Stimulated activated CD4-positive, alpha-beta T cell treated with anti-CD3 and anti-CD28 coated beads, TNF-alpha, amount 100 ng/mL, for 1 hour (primary cell): Measurements from ENCODE around the gene KHSRP.
A peak's percentile ranks its signal among the peaks of the same experiment; 100 is the strongest.
"Not testable (repeated sequence)": the region's sequence is repeated elsewhere in the genome, so short reads cannot be mapped to it uniquely, and the experiment has no call there.

Source experiments
- DNase-seq, 3 donors: peaks; one replicate each; pipeline ENCODE4 v3.0.0-alpha.2; 2020; ENCODE audit warnings: low read depth in 3 of 3, low spot score in 1 of 3

The KHSRP gene

DNA sequence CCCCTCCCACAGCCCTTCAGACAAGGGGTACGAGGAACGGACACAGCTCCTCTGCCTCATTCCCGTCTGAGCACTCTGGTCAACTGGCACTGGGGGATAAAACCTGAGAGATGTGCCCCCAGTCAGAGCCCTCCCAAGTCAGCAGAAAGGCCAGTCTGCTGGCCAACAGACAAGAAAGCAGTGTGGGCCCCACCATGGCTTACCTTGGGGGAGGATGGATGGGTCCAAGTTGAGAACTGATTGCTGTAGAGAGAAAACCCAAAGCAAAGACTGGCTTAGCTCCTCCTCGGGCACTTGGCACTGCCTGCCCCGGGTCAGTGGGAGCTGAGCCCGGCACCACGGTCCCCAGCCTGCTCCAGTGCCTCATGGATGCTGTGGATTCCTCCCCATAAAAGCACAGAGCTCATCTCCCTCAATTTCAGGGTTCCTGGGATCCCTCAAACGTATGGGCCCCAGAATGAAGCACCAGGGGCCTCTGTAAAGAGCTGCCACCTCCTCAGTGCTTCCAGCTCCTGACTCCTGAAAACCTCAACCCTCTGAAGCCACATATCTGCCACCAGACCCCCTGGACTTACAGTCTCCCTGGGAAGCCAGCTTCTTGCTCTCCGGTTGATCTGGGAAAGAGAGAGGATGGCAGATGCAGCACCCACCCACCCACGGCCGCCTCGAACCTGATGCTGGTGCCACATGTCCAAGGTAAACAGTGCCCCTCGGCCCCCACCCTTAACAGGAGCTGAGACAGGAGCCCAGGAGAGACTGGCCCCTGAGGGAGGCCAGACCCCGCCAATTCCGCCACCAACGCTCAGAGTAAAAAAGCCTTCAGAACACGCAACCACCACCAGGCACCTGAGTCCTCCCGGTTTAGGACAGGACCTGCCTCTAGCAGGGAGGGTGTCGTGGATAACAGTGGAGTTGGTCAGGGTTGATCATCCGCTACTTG is 3.3 kb downstream of the KHSRP start:
- DNase-seq = no peak

DNA sequence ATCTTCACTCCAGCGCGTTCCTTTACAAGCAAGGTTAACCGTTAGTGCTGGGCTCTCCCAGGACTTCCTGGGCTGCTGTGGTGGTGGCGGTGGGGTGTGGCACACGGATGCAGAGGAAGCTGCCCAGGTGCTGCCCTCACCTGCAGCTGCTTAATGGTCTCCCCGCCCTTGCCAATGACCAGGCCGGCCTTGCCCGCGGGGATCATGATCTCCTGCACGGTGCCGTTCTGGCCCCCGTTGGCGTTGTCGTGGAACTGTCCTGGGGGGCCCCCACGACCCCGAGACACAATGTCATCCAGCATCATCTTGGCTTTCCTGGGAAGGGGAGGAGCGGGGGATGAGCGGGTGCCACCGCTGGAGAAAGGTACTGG is 6.1 kb downstream of the KHSRP start:
- no peak for DNase-seq

DNA sequence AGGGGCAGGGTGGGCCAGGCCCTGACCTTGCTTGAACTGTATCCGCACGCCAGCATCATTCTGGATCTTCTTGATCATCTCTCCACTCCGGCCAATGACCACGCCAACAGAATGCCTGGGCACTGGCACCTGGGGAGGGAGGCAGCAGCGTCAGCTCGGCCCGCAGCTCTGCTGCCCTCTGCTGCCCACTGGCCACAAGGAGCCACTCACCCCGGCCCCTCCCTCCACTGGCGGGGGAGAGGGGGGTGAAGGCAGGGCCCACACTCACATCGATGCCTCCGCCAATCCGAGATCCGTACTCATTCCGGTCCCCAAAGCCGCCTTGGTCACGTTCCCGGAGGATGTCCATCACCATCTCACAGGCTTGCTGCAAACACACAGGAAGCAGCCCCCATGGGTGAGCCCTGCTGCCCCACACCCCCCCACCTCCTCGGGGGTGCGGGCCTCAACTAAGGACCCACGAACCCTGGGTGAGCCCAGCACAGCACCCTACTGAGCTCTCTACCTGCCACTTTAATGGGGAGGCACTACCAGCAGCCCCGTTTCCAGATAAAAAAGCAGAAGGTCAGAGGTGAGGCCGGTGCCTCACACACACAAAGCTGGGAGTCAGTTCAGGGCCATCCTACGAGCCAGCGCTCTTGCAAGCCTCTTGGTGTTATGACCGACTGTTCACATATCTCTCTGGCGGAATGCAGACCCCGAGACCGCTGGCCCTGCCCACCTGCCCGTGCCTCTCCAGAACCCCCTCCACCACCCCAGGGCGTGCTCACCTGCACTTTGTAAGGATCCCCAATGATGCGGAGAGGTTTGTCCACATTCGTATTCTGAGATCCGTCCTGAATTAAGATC is 6.7 kb downstream of the KHSRP start:
- no peak for DNase-seq

DNA sequence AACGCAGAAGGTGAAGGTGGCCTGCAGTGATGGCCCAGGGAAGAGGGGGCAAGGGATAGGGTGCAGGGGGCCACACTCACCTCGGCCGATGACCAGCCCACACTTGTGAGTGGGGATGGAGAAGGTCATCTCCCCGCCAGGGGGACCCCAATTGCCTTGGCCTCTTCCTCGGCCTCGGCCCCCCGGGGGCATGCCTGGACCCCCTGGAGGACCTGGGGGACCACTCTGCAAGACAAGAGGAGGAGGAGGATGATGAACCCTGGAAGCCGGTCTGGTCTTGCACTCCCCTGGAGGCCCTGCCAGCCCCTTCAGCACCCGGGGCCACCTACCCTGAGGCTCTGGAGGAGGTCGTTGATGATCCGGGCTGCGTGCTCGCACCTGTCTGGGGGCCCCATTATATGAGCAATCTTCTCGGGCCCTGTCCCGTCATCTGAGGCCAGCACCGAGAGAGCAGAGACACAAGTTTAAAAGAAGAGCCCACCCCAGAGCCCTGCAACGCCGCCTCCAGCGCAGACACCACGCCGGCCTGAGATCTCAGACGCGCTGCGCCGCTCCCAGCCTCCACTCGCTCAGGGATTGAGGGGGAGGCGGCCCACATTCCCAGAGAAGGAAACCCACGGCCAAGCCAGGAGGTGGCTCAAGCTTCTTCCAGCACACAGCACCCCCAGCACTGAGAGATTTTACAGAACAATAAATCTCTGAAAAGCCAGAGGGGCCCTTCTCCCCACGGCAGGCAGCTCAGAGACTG is 7.8 kb downstream of the KHSRP start:
- no peak for DNase-seq

DNA sequence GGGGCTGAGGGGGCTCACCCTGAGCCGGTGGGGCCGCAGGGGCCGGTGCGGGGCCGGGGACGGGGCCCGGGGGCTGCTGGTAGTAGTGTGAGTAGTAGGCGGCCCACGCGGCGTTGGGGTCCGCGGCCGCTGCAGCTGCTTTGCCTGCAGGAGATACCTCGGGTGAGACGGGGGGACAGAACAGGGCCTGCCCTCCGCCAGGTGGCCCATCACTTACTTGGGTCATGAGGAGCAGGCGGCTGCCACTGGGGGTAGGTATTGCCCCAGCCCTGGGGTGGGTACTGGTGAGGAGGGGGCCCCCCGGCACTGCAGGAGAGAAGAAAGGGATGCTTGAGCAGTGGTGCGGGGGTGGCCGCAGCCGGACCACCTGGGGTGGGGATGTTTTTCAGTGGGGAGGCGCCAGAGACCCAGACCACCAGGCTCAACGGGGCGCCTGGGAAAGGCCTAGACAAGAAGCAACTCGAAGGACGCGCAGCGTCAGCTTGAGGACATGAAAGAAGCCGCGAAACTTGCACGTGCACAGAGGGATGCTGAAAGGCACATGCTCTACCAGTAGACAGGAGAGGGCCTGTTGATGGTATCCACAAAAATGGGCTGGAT is 8.9 kb downstream of the KHSRP start:
- DNase-seq = no peak

DNA sequence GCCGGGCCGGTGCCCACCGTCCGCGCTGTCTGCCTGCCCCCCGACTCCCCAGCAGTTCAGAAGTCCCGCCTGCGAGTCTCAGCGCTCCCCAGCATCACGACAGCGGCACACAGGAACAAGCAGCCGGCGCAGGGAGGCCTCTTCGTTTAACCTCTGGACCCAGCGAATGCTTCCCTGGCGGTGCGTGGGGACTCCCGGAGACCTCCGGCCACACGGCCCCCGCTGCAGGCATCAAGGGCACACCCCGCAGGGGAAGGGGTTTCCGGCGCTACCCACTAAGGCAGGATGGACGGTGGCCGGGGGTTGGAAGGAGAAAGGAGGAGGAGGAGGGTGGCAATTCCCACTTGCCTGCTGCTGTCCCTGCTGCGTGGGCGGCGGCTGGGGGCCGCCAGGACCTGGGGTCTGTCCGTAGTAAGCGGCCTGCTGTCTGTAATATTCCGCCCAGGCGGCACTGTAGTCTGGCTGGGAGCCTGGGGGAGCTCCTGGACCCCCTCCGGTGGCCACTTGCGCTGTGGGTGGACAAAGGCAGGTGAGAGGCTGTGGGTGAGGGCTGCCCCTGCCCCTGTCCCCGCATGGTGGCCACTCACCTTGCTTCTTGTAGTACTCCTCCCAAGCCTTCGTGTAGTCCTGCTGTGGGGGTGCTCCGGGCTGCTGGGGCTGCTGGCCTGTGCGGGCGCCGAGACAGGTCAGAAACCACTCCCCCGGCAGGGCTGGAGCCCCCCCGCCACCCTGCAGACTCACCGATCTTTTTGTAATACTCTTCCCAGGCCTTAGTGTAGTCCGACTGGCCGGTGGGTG is 9.6 kb downstream of the KHSRP start:
- no peak for DNase-seq

DNA sequence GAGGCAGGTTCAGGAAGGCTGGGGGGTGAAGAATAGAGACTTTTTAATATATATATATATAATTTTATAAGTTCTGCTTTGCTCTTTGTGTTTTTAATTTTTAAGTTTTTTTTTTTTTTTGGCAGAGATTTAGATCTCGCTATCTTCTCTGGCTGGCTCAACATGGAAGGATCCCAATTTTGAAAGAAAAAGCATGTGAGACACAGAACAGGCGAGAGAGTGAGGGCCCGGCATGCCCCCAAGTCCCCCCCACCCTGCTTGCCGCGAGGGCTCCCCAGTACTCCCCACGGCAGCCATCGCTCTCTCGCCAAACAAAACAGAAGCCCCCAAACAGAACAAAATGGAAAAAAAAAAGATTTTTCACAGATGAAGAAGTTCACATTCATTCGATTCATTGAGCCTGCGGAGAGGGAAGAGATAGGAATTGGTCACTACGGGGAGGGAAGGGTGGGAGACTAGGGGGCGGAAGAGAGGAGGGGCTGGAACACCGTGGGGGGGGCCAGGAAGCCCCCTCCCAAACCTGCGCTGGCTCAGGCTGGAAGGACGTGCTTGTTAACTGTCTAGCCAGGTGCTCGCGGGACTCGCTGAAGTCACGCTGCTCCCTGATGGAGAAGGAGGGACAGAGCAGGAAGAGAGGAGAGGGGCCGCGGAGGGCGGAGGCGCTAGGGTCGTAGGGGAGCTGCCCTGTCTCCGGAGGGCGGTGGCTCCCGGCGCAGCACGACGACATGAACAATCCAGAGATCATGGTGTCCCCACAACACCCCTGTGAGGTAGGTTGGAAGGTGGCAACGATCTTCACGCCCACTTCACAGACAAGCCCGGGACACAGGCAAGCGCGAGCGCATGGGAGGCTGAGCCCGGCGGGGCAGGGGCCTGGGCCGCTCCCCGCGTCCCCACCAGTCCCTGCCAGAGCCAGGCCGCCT is 10.6 kb downstream of the KHSRP start:
- DNase-seq = no peak

DNA sequence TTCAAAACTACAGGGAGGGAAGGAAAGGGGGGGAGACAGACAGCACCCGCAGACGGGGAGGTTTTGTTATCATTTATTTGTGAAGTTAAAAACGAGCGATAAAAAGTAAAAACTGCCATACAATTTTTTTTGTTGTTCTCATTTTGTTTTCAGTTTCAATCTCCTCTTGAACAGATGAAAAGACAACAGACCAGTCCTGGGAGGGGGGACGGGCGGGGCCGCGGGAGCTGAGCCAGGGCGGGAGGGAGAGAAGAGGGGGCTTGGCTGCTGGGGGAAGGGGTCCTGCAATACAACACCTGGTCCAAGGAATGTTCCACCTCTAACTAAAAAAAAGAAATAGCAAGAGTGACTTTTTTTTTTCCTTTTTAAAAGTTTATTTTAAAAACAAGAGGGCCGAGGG is 11.3 kb downstream of the KHSRP start:
- no peak for DNase-seq

DNA sequence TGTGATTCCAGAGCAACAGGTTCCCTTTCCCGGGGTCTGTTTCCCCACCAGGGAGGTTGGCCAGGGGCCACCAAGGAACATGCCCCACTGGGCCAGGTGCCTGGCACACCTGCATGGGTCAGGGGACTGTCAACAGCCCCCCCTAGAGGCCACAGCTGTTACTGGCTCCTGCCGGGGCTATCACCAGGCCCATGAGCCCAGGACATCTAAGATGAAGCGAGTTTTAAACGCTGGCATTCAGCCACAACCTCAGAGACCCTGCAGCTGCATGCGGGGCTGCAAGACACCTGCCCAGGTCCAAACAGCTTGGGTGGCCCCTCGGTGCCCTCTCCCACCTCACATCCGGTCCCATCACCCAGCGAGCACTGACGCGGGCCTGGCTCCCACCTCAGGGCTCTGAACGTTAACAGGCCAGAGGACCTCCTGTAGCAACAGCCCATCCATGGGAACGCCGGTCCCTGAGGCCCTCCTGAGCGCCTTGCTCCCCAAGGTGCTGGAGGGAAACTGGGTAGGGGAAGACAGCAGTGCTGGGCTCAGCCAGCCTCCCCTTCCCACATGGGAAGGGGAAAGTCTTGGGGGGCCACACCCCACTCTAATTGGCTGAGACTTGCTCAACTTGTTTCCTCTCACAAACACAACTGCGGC is 12.0 kb downstream of the KHSRP start:
- DNase-seq = peak in 1 of 3 donors; percentile 27

DNA sequence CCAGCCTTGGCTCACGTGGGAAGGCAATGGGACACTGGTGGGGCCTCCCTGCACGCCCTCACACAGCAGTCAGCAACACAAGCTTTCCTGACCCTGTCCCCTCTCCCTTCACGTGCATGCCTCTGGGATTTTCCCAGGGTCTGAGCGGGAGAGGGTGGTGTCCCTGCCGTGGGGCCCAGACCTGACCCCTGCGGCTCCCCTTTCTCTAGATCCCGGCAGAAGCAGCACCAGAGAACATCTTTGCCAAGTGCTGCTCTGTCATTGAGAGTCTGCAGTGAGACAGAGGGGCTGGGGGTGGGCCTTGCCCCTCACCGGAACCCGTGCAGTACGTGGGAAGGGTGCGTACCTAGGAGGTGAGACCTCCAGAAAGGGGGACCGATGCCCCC is 12.6 kb downstream of the KHSRP start:
- no peak for DNase-seq

DNA sequence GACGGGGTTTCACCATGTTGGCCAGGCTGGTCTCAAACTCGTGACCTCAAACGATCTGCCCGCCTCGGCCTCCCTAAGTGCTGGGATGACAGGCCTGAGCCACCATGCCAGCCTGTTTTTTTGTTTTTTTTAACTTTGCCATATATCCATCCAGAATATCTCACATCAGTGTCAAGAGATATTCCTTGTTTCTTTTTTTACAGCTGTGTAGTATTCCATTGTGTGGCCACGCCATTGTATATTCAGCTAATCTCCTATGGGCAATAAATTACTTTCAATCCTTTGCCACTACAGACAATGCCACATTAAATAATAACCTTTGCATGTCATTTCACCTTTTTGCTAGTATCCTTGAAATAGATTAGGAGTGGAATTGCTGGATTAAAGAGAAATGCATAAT is 15.3 kb downstream of the KHSRP start:
- no peak for DNase-seq

DNA sequence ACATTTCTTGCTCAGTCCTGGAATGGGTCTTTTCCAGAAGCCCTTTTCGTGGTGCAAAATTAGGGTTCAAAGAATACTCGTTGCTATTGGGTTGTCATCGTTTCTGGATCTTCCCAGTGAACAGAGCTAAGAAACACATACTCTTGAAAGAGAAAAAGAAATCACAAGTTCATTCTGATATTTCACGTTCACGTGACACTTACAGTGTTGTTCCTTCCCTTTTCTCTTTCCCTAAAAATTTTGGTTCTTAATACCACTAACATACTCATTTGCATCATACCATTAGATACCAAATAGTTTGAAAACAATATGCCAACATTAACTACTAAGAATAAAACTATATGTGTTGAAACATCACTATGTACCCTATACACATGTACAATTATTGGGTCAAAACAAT is 18.2 kb downstream of the KHSRP start:
- DNase-seq = no peak

DNA sequence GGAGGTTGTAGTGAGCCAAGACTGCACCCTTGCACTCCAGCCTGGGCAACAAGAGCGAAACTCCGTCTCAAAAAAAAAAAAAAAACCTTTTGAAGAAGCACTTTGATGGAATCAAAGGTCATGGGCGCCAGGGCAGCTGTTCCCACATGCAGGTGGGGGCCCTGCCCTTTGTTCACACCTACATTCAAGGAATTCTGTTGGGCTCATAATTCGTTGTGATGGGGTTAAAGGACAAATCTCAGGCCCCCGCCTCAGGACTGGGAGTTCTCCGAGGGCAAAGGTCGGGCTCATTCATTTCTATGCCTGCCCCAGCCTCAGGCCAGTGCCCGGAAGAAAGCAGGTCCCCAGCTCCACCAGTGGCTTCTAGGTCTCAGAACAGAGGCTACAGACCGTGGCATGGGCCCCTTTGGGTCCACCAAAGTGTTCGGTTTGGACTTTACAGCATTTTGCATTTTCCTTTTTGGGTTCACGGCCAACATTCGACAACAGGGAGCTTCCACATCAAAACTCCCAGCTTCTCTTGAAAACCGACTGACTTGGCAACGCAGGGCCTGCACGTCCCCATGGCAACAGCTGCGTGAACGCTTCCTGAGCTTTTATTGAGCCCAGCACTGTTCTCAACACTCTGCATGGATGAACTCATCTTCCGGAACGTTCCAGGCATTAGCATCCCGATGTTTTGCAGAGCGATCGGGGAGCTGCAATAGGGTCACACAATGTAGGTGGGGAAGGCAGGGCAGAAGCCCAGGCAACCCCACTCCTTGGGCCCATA is 21.6 kb downstream of the KHSRP start:
- no peak for DNase-seq

DNA sequence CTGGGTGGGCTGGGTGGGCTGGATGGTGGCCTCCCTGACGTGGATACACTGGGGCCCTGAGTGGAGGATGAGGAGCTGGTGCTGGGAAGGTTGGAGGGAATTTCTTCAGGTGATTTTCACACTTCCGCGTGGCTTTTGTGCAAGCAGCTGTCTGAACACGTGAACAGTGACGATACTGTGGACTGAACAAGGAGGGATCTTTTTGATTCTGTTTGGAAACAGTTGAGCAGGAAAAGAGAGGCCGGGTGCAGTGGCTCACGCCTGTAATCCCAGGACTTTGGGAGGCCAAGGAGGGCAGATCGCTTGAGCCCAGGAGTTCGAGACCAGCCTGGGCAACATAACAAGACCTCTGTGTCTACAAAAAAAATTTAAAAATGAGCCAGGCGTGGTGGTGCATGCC is 22.6 kb downstream of the KHSRP start:
- DNase-seq = no peak

DNA sequence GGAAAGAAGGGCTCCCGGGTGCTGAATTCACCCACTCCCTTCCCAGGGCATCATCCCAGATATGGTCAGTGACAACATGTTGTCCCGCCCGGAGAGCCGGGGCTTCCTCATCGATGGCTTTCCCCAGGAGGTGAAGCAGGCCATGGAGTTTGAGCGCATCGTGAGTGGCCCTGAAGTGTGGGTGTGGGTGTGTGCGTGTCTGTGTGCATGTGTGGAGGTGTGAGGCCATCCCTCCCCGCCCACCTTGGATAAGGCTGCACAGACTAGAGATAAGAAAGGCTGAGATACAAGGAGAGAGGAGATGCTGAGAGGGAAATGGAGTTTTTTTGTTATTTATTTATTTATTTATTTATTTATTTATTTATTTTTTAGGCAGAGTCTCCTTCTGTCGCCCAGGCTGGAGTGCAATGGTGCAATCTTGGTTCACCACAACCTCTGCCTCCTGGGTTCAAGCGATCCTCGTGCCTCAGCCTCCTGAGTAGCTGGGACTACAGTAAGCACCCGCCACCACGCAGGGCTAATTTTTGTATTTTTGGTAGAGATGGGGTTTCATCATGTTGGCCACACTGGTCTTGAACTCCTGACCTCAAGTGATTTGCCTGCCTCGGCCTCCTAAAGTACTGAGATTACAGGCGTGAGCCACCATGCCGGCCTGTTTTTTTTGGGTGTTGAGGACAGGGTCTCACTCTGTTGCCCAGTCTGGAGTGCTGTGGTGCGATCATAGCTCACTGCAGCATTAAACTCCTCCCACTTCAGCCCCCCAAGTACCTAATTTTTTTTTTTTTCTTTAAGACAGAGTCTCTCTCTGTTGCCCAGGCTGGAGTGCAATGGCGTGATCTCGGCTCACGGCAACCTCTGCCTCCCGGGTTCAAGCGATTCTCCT is 24.3 kb downstream of the KHSRP start:
- not testable (repeated sequence) for DNase-seq

DNA sequence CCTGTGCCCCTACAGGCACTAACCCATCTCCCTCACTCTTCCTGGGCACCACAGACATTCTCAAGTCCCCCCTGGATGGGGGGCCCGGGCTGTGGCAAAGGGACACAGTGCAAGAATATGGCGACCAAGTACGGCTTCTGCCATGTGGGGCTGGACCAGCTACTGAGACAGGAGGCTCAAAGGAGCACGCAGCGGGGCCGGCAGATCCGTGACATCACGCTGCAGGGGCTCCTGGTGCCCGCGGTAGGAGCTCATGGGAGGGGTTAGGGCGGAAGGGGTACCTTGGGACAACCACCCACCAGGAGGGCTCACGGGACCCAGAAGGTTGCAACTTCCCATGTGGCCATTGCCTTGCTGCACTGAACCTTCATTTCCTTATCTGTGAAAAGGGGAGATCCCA is 28.3 kb downstream of the KHSRP start:
- no peak for DNase-seq

DNA sequence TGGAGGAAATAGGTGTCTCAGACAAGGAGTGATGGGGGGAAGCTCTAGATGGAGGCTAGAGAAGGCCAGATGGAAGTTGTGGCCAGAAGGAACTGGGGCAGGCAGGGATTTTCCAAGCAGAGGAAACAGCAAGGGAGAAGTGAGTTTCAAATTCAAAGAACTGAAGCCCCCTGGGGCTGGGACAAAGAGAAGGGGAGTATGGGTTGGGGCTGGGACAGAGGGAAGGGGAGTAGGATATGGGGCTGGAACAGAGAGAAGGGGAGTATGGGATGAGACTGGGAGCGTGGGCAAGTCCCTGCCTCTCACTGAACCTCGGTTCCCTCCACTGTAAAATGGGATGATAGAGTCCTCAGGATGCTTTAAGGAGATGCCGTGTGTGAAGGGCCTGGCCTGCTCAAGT is 29.8 kb downstream of the KHSRP start:
- no peak for DNase-seq
